ENCODE data around the gene ST6GAL1.
"Not testable (repeated sequence)": the region's sequence is repeated elsewhere in the genome, so short reads cannot be mapped to it uniquely, and the experiment has no call there.

Gene ST6GAL1

DNA sequence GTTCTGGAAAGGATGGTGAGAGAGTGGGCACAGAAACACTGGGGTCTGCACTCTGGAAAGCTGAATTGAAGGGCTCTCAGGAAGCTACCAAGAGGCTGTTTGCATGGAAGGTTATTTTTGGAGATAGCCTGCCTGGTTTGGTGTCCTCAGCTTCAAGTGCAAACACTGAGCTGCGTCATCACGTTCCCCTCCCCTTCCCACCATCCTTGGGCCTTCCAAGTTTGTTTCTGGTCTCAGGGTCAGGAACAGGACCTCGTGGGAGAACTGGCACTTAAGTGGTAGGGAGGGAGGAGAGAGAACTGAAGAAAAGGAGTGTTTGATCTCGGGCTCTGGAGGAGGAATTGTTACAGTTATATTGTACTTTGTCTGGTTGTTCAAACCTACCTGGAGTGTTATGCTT, 10.6 kb downstream of the ST6GAL1 start:
- DNase-seq (ENCODE audit: low read depth) = no peak

DNA sequence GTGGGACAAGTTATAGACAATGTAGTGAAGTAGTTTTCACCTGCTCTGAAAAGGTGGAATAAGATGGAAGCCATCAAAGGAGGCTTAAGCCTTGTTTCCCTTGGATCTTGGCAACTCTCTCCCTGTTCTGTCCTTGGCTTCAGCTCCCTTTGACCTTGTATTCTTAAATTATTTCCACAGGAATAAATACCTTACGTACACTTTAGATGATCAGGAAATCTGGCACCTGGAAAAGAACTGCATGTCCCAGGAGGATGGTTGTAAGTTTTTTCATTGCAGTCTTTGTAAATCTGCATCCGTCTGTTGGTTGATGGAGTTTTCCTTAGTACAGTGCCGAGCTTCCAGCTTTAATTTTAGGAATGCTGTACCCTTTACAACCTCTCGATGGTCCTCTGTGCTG, 11.8 kb downstream of the ST6GAL1 start:
- DNase-seq (ENCODE audit: low read depth) = no peak

DNA sequence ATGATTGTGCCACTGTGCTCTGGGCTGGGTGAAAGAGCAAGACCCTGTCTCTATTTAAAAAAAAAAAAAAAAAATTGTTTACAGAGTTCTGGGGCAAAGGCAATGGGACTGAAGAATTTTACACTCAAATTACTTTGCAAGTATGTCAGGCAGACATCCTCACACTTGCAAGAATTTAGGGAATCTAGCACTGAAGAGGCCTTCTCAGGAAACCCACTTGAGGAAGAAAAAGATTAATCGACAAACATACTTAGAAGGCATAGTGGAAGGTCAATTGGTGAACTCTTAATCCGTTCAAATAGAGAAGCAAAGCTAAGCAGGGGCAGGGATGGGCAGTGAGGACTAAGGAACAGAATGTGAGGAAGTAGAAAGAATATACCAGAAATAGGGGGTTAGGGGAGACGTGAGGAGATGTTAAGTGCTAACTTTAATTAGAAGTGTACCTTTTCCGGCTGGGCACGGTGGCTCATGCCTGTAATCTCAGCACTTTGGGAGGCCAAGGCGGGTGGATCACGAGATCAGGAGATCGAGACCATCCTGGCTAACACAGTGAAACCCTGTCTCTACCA, 15.0 kb downstream of the ST6GAL1 start:
- no peak for DNase-seq (ENCODE audit: low read depth)

DNA sequence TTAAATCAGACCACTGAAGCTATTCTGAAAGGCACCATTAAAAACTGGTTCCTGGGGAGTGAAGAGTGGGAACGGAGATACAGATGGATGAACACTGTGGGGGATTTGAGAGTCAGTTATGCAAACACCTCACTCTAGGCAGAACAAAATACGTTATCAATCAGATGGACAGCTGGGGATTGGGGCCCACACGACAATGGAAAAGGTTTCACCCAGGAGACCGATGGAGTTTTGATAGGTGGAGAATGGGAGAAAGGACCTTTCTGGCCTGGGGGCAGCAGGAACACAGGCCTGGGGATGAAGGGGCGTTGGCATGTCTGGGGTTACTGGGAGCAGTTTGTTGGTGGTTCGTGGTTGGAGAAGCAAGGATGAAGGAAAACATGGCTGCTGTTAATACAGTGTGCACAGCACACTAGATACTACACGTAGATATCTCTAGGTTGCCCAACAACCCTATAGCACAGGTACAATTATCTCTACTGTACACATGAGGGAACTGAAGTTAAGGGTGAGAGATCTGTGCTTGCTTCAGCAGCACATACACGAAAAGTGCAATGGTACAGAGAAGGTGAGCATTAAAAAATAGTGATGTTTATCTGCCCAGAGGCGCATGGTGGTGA, 16.5 kb downstream of the ST6GAL1 start:
- no peak for DNase-seq (ENCODE audit: low read depth)

DNA sequence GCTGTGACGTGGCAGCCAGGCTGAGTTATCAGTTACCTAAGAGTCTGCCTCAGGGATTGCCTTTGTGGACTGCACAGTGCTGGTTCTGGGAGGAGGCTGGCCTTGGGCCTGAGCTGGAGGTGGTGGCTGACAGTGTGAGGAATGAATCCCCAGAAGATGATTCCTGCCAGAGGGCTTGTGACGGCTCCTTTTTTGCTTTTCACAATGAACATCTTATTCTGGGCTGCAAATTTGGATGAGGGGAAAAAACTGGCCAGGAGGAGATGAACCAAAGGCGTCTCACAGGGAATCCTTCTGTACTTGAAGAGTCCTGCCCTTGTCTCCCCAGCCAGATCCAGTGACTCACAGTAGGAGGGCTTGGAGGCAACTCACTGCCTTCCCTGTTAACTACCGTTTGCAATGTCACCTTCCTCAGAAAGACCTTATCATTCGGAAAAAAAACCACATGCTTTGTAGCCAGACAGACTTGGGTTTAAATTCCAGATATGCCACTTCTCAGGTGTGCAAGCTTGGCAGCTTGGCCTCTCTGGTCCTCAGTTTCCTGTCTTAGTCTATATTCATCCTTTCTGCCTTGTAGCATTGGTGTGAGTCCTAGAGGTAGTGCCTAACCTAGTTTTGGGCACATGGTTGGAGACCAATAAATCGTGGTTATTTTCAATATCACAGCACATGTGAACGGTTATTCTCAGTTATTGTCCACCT, 19.1 kb downstream of the ST6GAL1 start:
- no peak for DNase-seq (ENCODE audit: low read depth)

DNA sequence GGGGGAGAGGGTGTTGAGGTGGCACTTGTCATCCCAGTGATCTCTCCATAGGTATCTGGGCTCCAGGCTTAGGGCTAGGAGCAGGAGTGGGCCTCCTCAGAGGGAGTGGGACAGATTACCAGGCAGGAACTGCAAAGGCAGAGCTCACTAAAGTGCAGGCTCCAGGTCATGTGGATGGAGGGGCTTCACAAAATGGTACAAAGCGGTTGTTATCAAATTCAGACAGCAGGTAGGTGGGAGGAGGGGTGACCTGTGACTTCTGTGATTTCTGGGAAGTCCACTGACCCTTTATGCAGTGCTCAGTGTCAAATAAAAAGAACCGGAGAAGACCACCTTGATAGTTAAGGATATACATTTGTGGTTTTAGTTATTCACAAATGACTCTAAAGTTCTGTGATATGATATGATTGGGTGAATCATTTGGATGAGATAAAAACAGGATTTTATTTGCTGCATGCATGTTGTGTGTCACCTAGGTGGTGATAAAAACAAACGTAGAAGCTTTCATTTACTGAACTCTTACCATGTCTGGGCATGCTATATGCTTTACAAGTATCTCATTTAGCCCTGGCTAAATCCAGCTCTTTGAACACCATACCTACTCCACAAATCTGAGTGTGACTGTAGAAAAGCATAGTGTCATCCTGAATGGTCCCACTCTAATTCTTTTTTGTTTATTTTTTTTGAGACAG, 20.2 kb downstream of the ST6GAL1 start:
- DNase-seq (ENCODE audit: low read depth) = no peak

DNA sequence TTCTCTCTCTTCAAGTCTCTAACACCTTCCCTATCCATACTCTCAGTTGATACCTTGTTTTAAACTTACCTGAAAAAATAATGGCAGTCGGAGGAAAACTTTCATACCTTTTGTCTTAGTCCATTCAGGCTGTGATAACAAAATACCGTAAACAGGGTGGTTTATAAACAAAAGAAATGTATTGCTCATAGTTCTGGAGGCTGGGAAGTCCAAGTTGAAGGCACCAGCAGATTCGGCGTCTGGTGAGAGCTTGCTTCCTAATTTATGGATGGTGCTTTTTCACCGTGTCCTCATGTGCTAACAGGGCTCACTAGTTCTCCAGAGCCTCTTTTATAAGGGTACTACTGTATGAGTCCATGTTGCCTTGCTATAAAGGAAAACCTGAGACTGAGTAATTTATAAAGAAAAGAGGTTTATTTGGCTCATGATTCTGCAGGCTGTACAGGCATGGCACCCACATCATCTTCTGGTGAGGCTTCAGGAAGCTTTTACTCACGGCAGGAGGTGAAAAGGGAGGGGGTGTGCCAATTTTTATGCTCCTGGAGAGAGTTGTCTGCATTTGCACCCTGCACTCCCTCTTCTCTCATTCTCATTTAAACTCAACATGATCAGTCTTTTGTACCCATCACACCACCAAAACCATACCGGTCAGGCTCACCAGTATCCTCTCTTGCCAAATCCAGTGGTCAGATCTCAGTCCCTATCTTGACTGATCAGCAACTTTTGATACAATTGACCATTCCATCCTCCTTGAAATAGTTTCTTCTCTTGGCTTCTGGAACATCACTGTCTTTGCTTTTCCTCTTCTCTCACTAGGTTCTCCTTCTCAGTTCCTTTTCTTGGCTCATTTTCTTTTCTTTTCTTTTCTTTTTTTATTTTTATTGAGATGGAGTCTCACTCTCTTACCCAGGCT, 21.6 kb downstream of the ST6GAL1 start:
- DNase-seq (ENCODE audit: low read depth) = no peak

DNA sequence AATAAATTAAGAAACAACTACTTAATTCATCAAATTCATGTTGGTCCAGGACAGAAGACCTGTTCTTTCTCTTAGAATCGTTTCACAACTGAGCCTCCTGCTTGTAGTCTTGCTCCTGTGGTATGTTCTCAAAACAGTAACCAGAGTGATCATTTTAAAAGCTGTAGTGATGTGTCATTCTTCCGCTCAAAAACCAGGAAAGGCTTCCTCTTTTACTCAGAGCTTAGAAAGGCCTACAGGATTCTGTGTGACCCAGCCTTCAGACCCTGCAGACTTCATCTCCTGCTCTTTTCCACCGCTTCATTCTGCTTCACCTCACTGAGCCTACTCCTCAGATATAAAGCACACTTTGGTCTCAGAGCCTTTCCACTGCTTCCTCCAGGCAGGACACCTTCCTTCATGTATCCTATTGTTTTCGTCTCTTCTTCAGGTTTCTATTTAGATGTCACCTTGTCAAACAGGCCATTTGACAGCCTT, 22.7 kb downstream of the ST6GAL1 start:
- DNase-seq (ENCODE audit: low read depth) = no peak

DNA sequence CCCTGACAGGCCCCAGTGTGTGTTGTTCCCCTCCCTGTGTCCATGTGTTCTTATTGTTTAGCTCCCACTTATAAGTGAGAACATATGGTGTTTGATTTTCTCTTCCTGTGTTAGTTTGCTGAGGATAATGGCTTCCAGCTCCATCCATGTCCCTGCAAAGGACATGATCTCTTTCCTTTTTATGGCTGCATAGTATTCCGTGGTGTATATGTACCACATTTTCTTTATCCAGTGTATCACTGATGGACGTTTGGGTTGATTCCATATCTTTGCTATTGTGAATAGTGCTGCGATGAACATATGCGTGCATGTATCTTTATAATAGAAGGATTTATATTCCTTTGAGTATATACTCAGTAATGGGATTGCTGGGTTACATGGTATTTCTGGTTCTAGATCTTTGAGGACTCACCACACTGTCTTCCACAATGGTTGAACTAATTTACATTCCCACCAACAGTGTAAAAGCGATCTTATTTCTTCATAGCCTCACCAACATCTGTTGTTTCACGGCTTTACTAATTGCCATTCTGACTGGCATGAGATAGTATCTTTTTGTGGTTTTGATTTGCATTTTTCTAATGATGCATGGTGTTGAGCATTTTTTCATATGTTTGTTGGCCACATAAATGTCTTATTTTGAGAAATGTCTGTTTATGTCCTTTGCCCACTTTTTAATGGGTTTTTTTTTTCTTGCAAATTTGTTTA, 23.8 kb downstream of the ST6GAL1 start:
- peak; percentile 11 for DNase-seq (ENCODE audit: low read depth)

DNA sequence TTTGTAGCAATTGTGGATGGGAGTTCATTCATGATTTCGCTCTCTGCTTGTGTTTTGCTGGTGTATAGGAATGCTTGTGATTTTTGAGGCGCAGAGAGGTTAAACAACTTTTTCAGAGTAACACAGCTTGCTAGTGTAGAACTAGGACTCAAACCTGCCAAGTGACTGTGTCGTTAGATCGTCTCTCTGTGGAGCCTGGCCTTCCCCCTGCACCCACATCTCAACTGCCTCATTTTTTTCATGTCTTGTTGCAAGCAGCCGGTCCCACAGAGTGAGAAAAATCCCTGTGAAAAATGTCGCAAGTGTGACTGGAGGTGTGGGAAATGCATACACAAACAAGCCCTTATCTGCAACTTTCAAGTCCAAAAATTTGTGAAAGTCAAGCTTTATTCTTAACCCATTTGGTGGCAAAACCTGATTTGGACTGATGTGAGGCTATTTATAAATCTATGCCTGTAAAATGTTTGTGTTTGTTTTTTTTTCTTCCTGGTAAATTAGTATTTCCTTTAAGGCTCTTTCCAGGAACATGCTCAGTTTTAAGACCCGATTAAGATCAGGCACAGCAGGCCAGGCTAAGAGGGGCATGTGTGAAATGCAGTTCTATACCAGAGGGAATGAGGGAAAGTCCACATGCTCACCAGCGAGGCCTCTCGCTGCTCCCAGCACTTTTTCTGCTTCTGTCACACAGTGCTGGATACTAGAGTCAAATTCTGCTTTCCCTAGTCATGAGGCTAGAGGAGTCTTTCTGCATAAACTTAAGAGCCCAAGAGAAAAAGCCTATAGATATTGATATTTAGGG, 25.8 kb downstream of the ST6GAL1 start:
- no peak for DNase-seq (ENCODE audit: low read depth)

DNA sequence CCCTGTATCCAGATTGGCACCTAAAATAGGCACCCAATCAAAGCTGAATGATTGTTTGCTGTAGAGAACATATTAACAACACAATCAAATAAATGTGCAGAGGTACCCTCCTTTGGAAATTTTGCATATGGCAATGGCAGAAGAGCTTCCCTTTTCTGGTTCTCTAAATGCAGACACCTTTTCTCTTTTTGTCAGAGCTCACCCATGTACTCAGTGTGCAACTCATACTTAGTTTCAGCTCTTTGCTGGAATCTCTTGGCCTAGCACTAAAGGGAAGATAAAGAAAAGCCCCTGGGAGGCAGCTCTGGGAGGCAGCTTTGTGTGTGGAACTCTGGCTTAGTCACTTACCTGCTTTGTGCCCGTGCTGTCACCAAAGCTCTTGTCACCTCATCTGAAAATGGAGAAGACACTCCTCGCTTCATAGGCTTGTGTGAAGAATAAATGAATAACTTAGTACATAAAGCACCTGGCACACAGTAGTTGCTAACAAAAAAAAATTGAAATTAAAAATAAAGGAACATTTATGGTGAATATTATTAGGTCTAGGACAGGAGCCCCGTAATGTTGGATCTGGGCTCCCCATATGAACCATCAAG, 28.8 kb downstream of the ST6GAL1 start:
- no peak for DNase-seq (ENCODE audit: low read depth)

DNA sequence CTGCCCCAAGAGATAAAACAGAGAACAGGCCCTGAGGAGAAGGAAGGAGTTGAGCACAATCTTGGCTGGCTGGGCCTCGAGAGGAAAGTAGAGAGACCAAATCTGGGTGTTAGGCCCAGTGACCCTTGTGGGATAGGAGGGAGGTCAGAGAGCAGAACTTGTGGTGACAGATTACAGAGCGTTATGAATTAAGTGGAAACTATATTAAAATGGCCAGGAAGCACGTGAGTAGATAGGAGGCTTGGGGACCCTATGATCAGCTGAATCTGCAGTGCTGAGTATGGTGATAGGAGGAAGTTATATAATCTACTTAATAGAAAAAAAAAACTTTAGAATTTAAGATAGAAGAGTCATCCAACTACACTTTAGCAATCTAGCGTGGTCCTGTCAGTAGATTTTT, 30.0 kb downstream of the ST6GAL1 start:
- no peak for DNase-seq (ENCODE audit: low read depth)

DNA sequence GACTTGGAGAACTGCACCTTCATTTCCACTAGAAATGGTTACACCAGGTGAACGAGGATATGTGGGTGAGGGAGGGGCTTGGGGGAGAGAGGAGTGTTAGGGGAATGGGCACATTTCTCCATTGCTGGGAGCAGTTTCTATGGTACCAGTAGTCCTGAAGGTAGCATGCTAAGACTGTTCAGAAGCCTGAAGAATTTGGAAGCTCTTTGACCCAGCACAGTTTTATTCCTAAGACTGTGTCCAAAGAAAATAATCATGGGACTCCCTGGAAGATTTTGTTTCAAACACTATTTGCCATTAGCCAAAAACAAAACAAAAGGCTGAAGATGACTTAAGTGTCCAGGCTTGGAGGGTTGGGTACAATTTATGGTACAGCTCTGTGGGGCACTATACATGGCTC, 32.1 kb downstream of the ST6GAL1 start:
- DNase-seq (ENCODE audit: low read depth) = no peak

DNA sequence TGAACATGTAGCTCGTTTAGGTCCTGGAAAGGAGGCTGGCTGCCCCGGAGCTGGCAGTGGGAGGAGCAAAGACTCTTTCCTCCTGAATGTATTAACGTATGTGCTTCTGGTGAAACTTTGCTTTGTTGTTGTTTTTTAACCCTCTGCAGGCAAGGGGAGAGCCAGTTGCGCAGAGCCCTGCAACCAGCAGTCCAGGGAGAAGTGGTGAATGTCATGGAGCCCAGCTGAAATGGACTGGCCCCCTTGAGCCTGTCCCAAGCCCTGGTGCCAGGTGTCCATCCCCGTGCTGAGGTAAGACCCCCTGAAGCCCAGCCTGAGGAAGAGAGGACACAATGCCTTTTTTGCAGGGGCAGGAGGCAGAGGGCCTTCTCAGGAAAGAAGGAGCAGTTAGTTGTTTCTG, 33.3 kb downstream of the ST6GAL1 start:
- no peak for DNase-seq (ENCODE audit: low read depth)

DNA sequence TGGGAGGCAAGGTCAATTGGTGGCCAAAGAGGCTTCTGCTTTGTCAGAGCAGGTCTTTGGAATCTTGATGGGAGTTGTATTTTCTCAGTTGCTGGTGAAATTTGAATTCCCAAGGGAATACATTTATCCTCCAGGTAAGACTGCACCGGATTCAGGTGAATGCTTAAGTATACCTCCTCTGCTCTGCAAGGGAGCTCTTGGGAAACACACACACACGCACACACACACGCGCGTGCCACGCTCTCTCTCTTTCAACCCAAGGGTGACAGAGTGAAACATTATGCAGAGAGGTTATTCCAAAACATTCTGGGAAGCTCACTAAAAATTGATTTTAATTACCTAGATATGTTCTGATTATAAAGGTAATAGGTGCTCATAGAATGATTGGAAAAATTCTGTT, 33.7 kb downstream of the ST6GAL1 start:
- DNase-seq (ENCODE audit: low read depth) = no peak

DNA sequence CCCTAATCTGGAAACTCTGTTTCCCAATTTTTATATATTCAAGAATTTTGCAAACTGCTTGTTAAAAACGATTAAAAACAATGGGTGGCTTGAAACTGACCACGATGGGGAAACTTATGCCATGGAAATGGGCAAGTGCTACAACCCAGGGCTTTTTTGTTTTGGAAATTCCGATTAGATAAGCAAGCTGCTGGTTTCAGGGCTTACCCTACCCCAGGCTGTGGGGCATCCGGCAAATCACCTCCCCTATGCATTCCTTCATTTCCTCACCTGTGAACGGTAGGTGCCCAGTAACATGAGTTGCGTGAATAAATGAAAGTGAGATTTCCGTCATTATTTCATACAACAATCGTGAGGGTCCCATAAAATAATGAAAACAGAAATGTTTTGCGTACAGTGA, 34.3 kb downstream of the ST6GAL1 start:
- no peak for DNase-seq (ENCODE audit: low read depth)

DNA sequence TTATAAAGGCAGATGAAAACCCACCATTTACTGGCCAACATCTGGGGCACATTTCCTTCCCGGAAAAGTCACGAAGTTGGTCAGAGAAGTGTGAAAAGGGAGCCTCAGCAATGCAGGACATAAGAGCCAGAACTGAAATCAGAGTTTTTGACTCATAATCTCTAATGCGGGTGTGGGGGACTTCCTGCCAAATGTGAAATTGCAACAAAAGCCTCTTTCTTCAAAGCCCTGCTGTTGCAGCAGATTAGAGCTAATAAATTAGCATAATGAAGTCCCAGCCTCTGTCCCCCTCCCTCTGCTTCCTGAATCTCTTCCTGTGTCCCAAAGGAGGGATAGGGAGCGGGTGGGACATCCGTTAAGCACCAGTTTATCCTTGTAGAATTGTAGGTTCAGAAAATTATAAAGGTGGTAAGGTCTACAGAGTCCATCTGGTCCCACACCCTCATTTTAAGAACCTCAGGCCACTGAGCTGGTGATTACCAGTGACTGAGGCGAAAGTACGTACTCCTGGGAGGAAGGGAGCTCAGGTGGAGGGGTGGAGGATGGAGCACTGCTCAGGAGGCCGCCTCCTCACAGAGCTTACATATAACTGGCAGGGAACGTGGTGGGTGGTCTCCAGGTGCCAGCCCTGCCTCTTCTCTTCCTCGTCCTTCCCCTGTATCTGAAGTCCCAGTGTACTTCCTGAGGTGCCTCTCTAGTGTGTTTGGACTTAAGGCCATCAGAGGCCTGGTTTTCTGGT, 35.0 kb downstream of the ST6GAL1 start:
- no peak for DNase-seq (ENCODE audit: low read depth)

DNA sequence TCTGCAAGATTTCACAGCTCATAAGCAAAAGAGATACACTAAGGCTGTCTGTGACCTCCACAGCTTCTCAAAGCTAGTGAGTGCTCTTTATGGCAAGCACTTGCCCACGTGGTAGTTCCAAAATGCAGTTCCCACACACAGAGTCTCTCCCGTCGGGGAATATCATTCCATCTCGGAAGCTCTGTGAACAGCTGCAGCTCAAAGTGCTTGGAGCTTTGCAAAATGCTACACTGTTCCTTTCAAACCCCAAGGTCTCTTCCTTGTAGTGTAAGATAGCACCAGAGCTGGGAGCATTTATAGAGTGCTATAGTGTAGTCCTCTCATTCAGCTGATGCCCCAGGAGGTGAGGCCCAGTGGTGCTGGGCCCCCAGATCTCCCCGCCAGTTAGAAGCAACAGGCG, 36.1 kb downstream of the ST6GAL1 start:
- no peak for DNase-seq (ENCODE audit: low read depth)

DNA sequence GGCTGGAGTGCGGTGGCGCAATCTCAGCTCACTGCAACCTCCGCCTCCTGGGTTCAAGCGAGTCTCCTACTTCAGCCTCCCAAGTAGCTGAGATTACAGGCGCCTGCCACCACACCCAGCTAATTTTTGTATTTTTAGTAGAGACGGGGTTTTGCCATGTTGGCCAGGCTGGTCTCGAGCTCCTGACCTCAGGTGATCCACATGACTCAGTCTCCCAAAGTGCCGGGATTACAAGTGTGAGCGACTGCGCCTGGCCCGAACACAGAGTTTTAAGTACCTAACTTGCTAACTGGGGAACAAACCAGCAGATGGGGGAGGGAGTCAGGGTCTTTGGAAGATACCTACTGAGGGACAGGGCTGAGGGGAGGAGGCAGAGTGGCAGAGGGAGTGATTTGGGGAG, 36.9 kb downstream of the ST6GAL1 start:
- not testable (repeated sequence) for DNase-seq (ENCODE audit: low read depth)
